Adrenal gland (tissue), 5 donors: ENCODE data around the gene DNAH3.

Source experiments
- CTCF ChIP-seq, 6 experiments: fragments of 450-650 bp in 4 of 6; fragments of 200-600 bp in 2 of 6; sonication (generic) in 1 of 6; IDR thresholded peaks; 1 replicate in 5 of 6; 2 replicates in 1 of 6; pipeline versions ENCODE4 v1.5.1 to v1.8.0; 2016 to 2021; ENCODE audit warnings: antibody characterized with exemption in 6 of 6, mild to moderate bottlenecking in 2 of 6, moderate library complexity in 1 of 6
- POLR2A ChIP-seq, 2 donors: fragments of 450-650 bp; IDR thresholded peaks; one replicate each; pipeline ENCODE4 v1.6.1; 2017; ENCODE audit warnings: antibody characterized with exemption in 2 of 2, mild to moderate bottlenecking in 2 of 2, moderate library complexity in 1 of 2
- donor health status: DM: no; HTN: no; CAD: no.

GRCh38 chr16:20942256-20942655 is 208.4 kb downstream of the DNAH3 start:
- TF ChIP-seq POLR2A (IDR thresholded peaks at IDR 0.05) (no peak), CTCF (IDR thresholded peaks at IDR 0.05) (no peak)
